ENCODE results near the gene VPS29. TPM values are rescaled to one million over a fixed set of nuclear protein-coding genes. Genes with fewer than 3 reads are reported as not detected.
A peak's percentile ranks its signal among the peaks of the same experiment; 100 is the strongest.

The VPS29 gene
- total RNA-seq, 1 donor: 93.7 TPM

DNA sequence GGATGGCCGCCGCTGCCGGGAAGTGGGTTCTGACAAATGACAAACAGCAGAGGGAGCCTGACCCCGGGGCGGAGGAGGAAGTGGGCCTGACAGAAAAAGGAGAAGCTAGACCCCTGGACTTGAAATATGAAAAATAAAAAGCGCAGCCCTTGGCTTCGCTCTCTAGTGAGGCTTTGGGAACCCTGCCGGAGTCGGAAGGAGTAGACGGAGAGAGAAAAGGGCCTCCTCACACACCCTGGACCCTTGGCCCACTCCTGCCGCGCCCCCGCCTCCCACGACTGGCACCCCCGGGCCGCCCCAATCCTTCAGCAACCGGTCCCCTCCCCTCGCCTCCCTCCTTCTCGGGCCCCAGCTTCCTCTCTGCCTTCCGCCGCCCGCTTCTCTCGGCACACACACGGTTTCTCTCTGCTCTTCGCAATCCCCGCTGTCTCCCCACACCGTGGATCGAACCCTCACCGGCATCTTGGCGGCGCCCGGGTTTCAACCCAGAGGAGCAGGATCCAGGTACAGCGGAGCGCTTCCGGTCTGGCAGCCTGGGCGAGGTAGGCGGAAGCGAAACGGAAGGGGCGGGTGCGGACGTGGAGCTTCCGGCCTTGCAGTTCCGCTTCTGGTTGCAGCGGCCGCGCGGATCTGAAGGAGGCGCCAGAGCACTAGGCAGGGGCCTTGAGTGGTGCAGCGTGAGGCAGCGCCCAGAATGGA, 52.0 kb downstream of the VPS29 start, which contains the start of gene ARPC3:
Gene ARPC3, minus strand, starts transcription at position 539 of the 699 bp plus-strand sequence. Its CDS starts 77 bp downstream, at position 462.
- peak within 1 kb of the TSS; percentile 98 for H3K4me3 ChIP-seq (ENCODE audit: low read depth, low read length)
- TF ChIP-seq, protein P1, sequence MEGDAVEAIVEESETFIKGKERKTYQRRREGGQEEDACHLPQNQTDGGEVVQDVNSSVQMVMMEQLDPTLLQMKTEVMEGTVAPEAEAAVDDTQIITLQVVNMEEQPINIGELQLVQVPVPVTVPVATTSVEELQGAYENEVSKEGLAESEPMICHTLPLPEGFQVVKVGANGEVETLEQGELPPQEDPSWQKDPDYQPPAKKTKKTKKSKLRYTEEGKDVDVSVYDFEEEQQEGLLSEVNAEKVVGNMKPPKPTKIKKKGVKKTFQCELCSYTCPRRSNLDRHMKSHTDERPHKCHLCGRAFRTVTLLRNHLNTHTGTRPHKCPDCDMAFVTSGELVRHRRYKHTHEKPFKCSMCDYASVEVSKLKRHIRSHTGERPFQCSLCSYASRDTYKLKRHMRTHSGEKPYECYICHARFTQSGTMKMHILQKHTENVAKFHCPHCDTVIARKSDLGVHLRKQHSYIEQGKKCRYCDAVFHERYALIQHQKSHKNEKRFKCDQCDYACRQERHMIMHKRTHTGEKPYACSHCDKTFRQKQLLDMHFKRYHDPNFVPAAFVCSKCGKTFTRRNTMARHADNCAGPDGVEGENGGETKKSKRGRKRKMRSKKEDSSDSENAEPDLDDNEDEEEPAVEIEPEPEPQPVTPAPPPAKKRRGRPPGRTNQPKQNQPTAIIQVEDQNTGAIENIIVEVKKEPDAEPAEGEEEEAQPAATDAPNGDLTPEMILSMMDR (IDR thresholded peaks at IDR 0.05; ENCODE audit: insufficient read depth, low read depth, low read length): peak; percentile 85

DNA sequence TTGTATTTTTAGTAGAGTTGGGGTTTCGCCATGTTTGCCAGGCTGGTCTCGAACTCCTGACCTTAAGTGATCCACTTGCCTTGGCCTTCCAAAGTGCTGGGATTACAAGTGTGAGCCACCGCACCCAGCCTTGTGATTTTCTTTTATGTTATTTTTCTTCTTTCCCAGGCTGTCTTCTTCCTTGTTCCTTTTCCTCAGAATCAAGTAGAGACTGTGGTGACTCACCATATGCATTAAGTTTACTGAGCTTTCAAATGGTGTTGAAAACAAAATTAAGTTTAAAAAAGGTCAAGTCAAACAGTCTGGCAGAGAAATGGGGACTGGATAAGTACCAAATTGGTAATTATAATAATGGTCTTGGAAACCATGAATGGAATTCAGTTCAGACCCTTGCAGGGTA, 57.5 kb downstream of the VPS29 start:
- H3K4me3 ChIP-seq (ENCODE audit: low read depth, low read length): no peak overlapping the region

More for the DNA sequence above, 52.0 kb downstream of the VPS29 start, which contains the start of gene ARPC3:
- DNase-seq (ENCODE audit: low read depth): peak; percentile 96

More for the DNA sequence above, 57.5 kb downstream of the VPS29 start:
- DNase-seq (ENCODE audit: low read depth): no peak
- TF ChIP-seq, protein P1 (IDR thresholded peaks at IDR 0.05; ENCODE audit: insufficient read depth, low read depth, low read length): no peak

Small RNA genes lying within 50 kb of the gene (small RNA-seq; reads per million reads assigned to genes)
- not detected for gene RF00278

Other genes with a start within 250 kb of the VPS29 start
- gene ATP2A2, start 220.9 kb downstream of the VPS29 start, total RNA-seq: 221 and 247 TPM in 2 replicates
- 35.4 and 57.4 TPM in 2 replicates for gene ANAPC7, start 98.4 kb downstream of the VPS29 start, total RNA-seq
- 259 and 354 TPM in 2 replicates for gene ARPC3, start 51.8 kb downstream of the VPS29 start, total RNA-seq
- gene GPN3, start 33.9 kb downstream of the VPS29 start, total RNA-seq: 12.2 and 16.4 TPM in 2 replicates
- gene FAM216A, start 33.3 kb downstream of the VPS29 start, total RNA-seq: 11.0 and 20.7 TPM in 2 replicates
- 0.64 and 1.3 TPM in 2 replicates for gene RAD9B, start 220 bp upstream of the VPS29 start, total RNA-seq
- gene PPTC7, start 81.2 kb upstream of the VPS29 start, total RNA-seq: 6.4 and 9.5 TPM in 2 replicates
- gene TCTN1, start 112.0 kb upstream of the VPS29 start, total RNA-seq: 26.4 and 28.9 TPM in 2 replicates
- gene HVCN1, start 187.0 kb upstream of the VPS29 start, total RNA-seq: 5.6 and 5.8 TPM in 2 replicates
- gene PPP1CC, start 240.8 kb upstream of the VPS29 start, total RNA-seq: 82.8 and 139 TPM in 2 replicates

Measured in fibroblast of villous mesenchyme (primary cell).